ENCODE results near the gene SOWAHA. TPM values are rescaled to one million over a fixed set of nuclear protein-coding genes. Genes with fewer than 3 reads are reported as not detected.

Gene SOWAHA
- total and polyA plus RNA-seq, 2 donors (not counting 3 experiments of a cell fraction or from before 2014, with no cell fraction given) = not detected

DNA sequence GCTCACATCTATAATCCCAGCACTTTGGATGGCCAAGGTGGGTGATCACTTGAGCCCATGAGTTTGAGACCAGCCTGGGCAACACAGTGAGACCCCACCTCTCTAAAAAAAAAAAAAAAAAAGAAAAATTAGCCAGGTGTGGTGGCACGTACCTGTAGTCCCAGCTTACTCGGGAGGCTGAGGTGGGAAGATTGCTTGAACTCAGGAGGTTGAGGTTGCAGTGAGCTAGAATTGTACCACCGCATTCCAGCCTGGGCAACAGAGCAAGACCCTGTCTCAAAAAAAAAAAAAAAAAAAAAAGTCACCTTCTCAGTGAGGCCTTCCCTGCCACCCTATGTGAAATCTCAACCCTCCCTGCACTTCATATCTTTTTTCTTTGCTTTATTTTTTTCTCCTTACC is 22.1 kb upstream of the SOWAHA start:
- BruUV-seq (replicated peaks) = no TSS peak
- no peak for FAIRE-seq
- no peak overlapping the region for H3K9ac ChIP-seq (replicated peaks; ENCODE audit: extremely low read depth, insufficient read depth, low read length)
- POLR2A ChIA-PET = no interaction called here
- intact Hi-C loops (cut with micrococcal nuclease) = no loop called here
- H3K4me1 ChIP-seq (ENCODE audit: control insufficient read depth, extremely low read depth, insufficient read depth, low read length) = no peaks in the 10 kb centered on the region
- H3K79me2 ChIP-seq (ENCODE audit: control insufficient read depth, insufficient read depth, low read length) = no peaks in the 10 kb centered on the region
- no peak overlapping the region for H3K4me2 ChIP-seq (ENCODE audit: insufficient read depth, low read length)
- no peaks in the 10 kb centered on the region for H3K9me1 ChIP-seq (replicated peaks; ENCODE audit: control insufficient read depth, extremely low read depth, insufficient read depth, low read length)
- no peaks in the 10 kb centered on the region for H3K9me3 ChIP-seq (replicated peaks; ENCODE audit: control insufficient read depth, insufficient read depth, low read length)
- H3K27ac ChIP-seq (ENCODE audit: insufficient read depth, low read depth, low read length) = no peak overlapping the region
- H3K36me3 ChIP-seq (ENCODE audit: control insufficient read depth in 2 of 2, extremely low read depth in 1 of 2, insufficient read depth in 2 of 2, low read length in 2 of 2) = no peaks in the 10 kb centered on the region
- H2AFZ ChIP-seq (ENCODE audit: low read depth, low read length) = no peak overlapping the region
- peaks cover 0 to 7% of the 10 kb centered on the region in 2 experiments for H3K27me3 ChIP-seq (ENCODE audit: control insufficient read depth in 2 of 2, insufficient read depth in 2 of 2, low read length in 2 of 2)
- H4K20me1 ChIP-seq (replicated peaks; ENCODE audit: control insufficient read depth, extremely low read depth, insufficient read depth, low read length) = no peaks in the 10 kb centered on the region
- H3K4me3 ChIP-seq (replicated peaks in 1 of 3; ENCODE audit: insufficient read depth in 1 of 3, low read depth in 1 of 3, low read length in 3 of 3) = no peak overlapping the region
- TF ChIP-seq POLR2AphosphoS5 (IDR thresholded peaks at IDR 0.05; ENCODE audit: insufficient read depth, low read depth, low read length) (no peak), GATA2 (IDR thresholded peaks at IDR 0.05; ENCODE audit: insufficient read depth, insufficient read length, low read depth, low read length) (no peak), JUN (IDR thresholded peaks at IDR 0.05; ENCODE audit: borderline replicate concordance, insufficient read depth, insufficient read length, low read depth) (no peak), MYC (IDR thresholded peaks at IDR 0.05; ENCODE audit: low read depth, low read length) (no peak), POLR2A (IDR thresholded peaks at IDR 0.05; ENCODE audit: low read depth, low read length) (no peak), FOS (IDR thresholded peaks at IDR 0.05; ENCODE audit: borderline replicate concordance, insufficient read depth, low read length) (no peak), EZH2 (IDR thresholded peaks at IDR 0.05; ENCODE audit: borderline replicate concordance, low read depth, low read length, severe bottlenecking) (no peak)
- TF ChIP-seq, protein P1, sequence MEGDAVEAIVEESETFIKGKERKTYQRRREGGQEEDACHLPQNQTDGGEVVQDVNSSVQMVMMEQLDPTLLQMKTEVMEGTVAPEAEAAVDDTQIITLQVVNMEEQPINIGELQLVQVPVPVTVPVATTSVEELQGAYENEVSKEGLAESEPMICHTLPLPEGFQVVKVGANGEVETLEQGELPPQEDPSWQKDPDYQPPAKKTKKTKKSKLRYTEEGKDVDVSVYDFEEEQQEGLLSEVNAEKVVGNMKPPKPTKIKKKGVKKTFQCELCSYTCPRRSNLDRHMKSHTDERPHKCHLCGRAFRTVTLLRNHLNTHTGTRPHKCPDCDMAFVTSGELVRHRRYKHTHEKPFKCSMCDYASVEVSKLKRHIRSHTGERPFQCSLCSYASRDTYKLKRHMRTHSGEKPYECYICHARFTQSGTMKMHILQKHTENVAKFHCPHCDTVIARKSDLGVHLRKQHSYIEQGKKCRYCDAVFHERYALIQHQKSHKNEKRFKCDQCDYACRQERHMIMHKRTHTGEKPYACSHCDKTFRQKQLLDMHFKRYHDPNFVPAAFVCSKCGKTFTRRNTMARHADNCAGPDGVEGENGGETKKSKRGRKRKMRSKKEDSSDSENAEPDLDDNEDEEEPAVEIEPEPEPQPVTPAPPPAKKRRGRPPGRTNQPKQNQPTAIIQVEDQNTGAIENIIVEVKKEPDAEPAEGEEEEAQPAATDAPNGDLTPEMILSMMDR (IDR thresholded peaks at IDR 0.05; ENCODE audit: extremely low read depth in 1 of 2, insufficient read depth in 1 of 2, low read depth in 1 of 2, low read length in 2 of 2) = no peak
- TF ChIP-seq, protein P2, sequence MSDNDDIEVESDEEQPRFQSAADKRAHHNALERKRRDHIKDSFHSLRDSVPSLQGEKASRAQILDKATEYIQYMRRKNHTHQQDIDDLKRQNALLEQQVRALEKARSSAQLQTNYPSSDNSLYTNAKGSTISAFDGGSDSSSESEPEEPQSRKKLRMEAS (IDR thresholded peaks at IDR 0.05; ENCODE audit: insufficient read depth, insufficient read length) = no peak
- dilution Hi-C loops (cut with MboI; ENCODE audit: extremely low pct_ligation_motif_present, low sequenced_read_pairs) = no loop called here
- CTCF ChIA-PET = interaction anchor here (1.1 to 2.9 kb wide), 3 partner anchors 9 to 44 kb away, joined by 4 to 19 read pairs (median 4); partner anchors contain the start of gene CCNI2
- no peak for DNase-seq (ENCODE audit: low read depth, low spot score)

Measured in endothelial cell of umbilical vein (primary cell).